ENCODE data around the gene TRIM28. TPM values are rescaled to one million over a fixed set of nuclear protein-coding genes. Genes with fewer than 3 reads are reported as not detected.

The TRIM28 gene
- total RNA-seq, 4 donors from 2014 or later: 180 to 694 (median 297) TPM

- Histone ChIP-seq H3K9me3 (no peaks in the 10 kb centered on the region), H3K27ac (peak within 1 kb of the TSS; percentile 95 to 100 (median 100)), H3K4me3 (peak within 1 kb of the TSS; percentile 67 to 91 (median 73)), H3K4me1 (peaks cover 50 to 68% (median 56%) of the 10 kb centered on the region in 4 donors), H3K36me3 (peaks cover 0 to 9% (median 4%) of the 10 kb centered on the region in 4 donors), H3K27me3 (no peaks in the 10 kb centered on the region)
- 0 to 1% methylated on average over 9 to 32 of the region's 62 CpGs for WGBS, 2 donors (ENCODE audit: low coverage in 1 of 2)
- intact Hi-C loops (cut with DNase I; ENCODE audit: low total_unique reads): no loop called here
- DNase-seq: peak; percentile 66
- no peak for TF ChIP-seq POLR2A (IDR thresholded peaks at IDR 0.05)
- no peak for TF ChIP-seq EP300 (IDR thresholded peaks at IDR 0.05; ENCODE audit: low read depth)
- no peak for TF ChIP-seq CTCF (IDR thresholded peaks at IDR 0.05)
- TF ChIP-seq POLR2AphosphoS5 (IDR thresholded peaks at IDR 0.05): no peak
- in situ Hi-C loops (cut with MboI; ENCODE audit: low pct_ligation_motif_present in 1 of 4, low pct_unique_long_range_greater_than_20kb in 1 of 4, low sequenced_read_pairs in 3 of 4): no loop called here
Measured at GRCh38 chr19:58558066-58558622, 14.3 kb downstream of the TRIM28 start, which contains the start of gene UBE2M. Gene UBE2M, minus strand, starts transcription at chr19:58558611. Its CDS starts 230 bp downstream, at chr19:58558381.

GRCh38 chr19:58558623-58559274 lies 14.9 kb downstream of the TRIM28 start:
- Histone ChIP-seq H3K4me1 (peaks cover 50 to 70% (median 56%) of the 10 kb centered on the region in 4 donors), H3K36me3 (peaks cover 0 to 9% (median 4%) of the 10 kb centered on the region in 4 donors), H3K27me3 (no peaks in the 10 kb centered on the region), H3K27ac (peak overlapping the region; percentile 95 to 100 (median 100)), H3K4me3 (peak overlapping the region; percentile 65 to 78 (median 68)), H3K9me3 (no peaks in the 10 kb centered on the region)
- TF ChIP-seq EP300 (IDR thresholded peaks at IDR 0.05; ENCODE audit: low read depth): no peak
- TF ChIP-seq POLR2A (IDR thresholded peaks at IDR 0.05): peak; percentile 75
- peak; percentile 58 to 85 (median 60) for TF ChIP-seq POLR2AphosphoS5 (IDR thresholded peaks at IDR 0.05)
- TF ChIP-seq CTCF (IDR thresholded peaks at IDR 0.05): peak in 1 of 5 experiments; percentile 2
- DNase-seq: peak; percentile 99
- in situ Hi-C loops (cut with MboI; ENCODE audit: low pct_ligation_motif_present in 1 of 4, low pct_unique_long_range_greater_than_20kb in 1 of 4, low sequenced_read_pairs in 3 of 4): no loop called here
- intact Hi-C loops (cut with DNase I; ENCODE audit: low total_unique reads): no loop called here
- WGBS, 2 donors (ENCODE audit: low coverage in 1 of 2): 0% methylated on average over 26 of the region's 76 CpGs; no CpG with 5 or more reads in 1 of the 2 donors

GRCh38 chr19:58559275-58560006 lies 15.6 kb downstream of the TRIM28 start:
- peaks cover 44 to 63% (median 50%) of the 10 kb centered on the region in 4 donors for H3K4me1 ChIP-seq
- intact Hi-C loops (cut with DNase I; ENCODE audit: low total_unique reads): no loop called here

More at GRCh38 chr19:58559275-58560006, 15.6 kb downstream of the TRIM28 start:
- Histone ChIP-seq H3K4me3 (peak overlapping the region; percentile 65 to 78 (median 68)), H3K36me3 (peaks cover 0 to 9% (median 4%) of the 10 kb centered on the region in 4 donors), H3K27ac (peak overlapping the region; percentile 95 to 100 (median 100)), H3K9me3 (no peaks in the 10 kb centered on the region), H3K27me3 (no peaks in the 10 kb centered on the region)
- 1% methylated on average over 33 of the region's 33 CpGs; no CpG with 5 or more reads in 1 of the 2 donors for WGBS, 2 donors (ENCODE audit: low coverage in 1 of 2)
- TF ChIP-seq POLR2AphosphoS5 (IDR thresholded peaks at IDR 0.05) (peak; percentile 58 to 84 (median 70)), CTCF (IDR thresholded peaks at IDR 0.05) (no peak), EP300 (IDR thresholded peaks at IDR 0.05; ENCODE audit: low read depth) (no peak), POLR2A (IDR thresholded peaks at IDR 0.05) (peak; percentile 76)
- DNase-seq: peak; percentile 92
- in situ Hi-C loops (cut with MboI; ENCODE audit: low pct_ligation_motif_present in 1 of 4, low pct_unique_long_range_greater_than_20kb in 1 of 4, low sequenced_read_pairs in 3 of 4): no loop called here
